Measurements from ENCODE around the gene SASH3. TPM values are rescaled to one million over a fixed set of nuclear protein-coding genes. Genes with fewer than 3 reads are reported as not detected.
A peak's percentile ranks its signal among the peaks of the same experiment; 100 is the strongest.

Gene SASH3
- total RNA-seq, 1 donor from 2014 or later, result not detected

- peak; percentile 74 for DNase-seq (ENCODE audit: low read depth)
These were observed 20.1 kb upstream of the SASH3 start for GRCh38 chrX:129759576-129760061.

- DNase-seq (ENCODE audit: low read depth), result no peak
These were observed 19.6 kb upstream of the SASH3 start for GRCh38 chrX:129760155-129760554.

- DNase-seq (ENCODE audit: low read depth), result no peak
These were observed 18.8 kb upstream of the SASH3 start for GRCh38 chrX:129760981-129761380.

- DNase-seq (ENCODE audit: low read depth), result no peak
These were observed 18.2 kb upstream of the SASH3 start for GRCh38 chrX:129761596-129761995.

- no peak for DNase-seq (ENCODE audit: low read depth)
These were observed 17.3 kb upstream of the SASH3 start for GRCh38 chrX:129762448-129762847.

GRCh38 chrX:129763666-129764065 lies 16.1 kb upstream of the SASH3 start:
- no peak for DNase-seq (ENCODE audit: low read depth)

GRCh38 chrX:129768186-129768585 lies 11.6 kb upstream of the SASH3 start:
- no peak for DNase-seq (ENCODE audit: low read depth)

- DNase-seq (ENCODE audit: low read depth), result peak; percentile 42
These were observed 10.9 kb upstream of the SASH3 start for GRCh38 chrX:129768586-129769466.

- no peak for DNase-seq (ENCODE audit: low read depth)
These were observed 10.1 kb upstream of the SASH3 start for GRCh38 chrX:129769467-129770154.

GRCh38 chrX:129771266-129771995 lies 8.3 kb upstream of the SASH3 start:
- DNase-seq (ENCODE audit: low read depth), result no peak

- no peak for DNase-seq (ENCODE audit: low read depth)
These were observed 6.8 kb upstream of the SASH3 start for GRCh38 chrX:129772796-129773431.

GRCh38 chrX:129773649-129774458 lies 5.9 kb upstream of the SASH3 start:
- DNase-seq (ENCODE audit: low read depth), result no peak

- no peak for DNase-seq (ENCODE audit: low read depth)
These were observed 2.3 kb upstream of the SASH3 start for GRCh38 chrX:129777218-129778030.

GRCh38 chrX:129779086-129779672 lies 570 bp upstream of the SASH3 start:
- no peak for DNase-seq (ENCODE audit: low read depth)

GRCh38 chrX:129780441-129781105 lies 824 bp downstream of the SASH3 start:
- DNase-seq (ENCODE audit: low read depth), result no peak

- no peak for DNase-seq (ENCODE audit: low read depth)
These were observed 1.5 kb downstream of the SASH3 start for GRCh38 chrX:129781134-129781672.

- DNase-seq (ENCODE audit: low read depth), result no peak
These were observed 2.1 kb downstream of the SASH3 start for GRCh38 chrX:129781680-129782495.

- DNase-seq (ENCODE audit: low read depth), result no peak
These were observed 3.0 kb downstream of the SASH3 start for GRCh38 chrX:129782706-129783105.

Data from renal cortical epithelial cell (primary cell).